Measurements from ENCODE around the gene FIGLA.
"Not testable (repeated sequence)": the region's sequence is repeated elsewhere in the genome, so short reads cannot be mapped to it uniquely, and the experiment has no call there.

The FIGLA gene

GRCh38 chr2:70744397-70744796 is 46.0 kb downstream of the FIGLA start:
- no peak for DNase-seq (ENCODE audit: low spot score)

GRCh38 chr2:70743677-70744076 is 46.8 kb downstream of the FIGLA start:
- DNase-seq (ENCODE audit: low spot score): no peak

- no peak for DNase-seq (ENCODE audit: low spot score)
These were observed 47.4 kb downstream of the FIGLA start for GRCh38 chr2:70743068-70743467.

DNA sequence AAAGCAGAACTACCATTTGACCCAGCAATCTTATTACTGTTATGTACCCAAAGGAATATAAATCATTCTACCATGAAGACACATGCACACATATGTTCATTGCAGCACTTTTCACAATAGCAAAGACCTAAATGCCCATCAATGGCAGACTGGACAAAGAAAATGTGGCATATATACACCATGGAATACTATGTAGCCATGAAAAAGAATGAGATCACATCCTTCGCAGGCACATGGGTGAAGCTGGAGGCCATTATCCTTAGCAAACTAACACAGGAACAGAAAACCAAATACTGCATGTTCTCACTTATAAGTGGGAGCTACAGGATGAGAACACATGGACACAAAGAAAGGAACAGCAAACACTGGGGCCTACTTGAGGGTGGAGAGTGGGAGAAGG is 51.0 kb downstream of the FIGLA start:
- DNase-seq (ENCODE audit: low spot score): not testable (repeated sequence)

- no peak for DNase-seq (ENCODE audit: low spot score)
These were observed 52.3 kb downstream of the FIGLA start for GRCh38 chr2:70738159-70738558.

DNA sequence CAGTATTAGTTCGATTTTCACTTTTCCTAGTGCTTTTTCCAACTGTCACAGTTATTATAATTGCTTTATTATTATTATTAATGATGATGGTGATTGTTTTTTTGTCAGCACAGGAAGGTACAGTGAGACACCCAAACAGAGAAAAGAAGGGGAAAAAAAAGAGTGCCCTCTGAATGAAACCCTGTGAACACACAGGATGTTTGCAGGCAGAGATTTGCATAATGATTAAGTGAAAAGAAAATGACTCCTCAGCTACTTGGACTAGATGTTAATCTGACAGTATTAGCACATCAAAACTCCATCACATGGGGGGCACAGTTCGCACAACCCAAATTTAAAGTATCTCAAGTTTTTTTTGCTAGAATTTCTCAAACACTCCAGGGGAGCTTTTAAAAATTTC is 55.4 kb downstream of the FIGLA start:
- no peak for DNase-seq (ENCODE audit: low spot score)

GRCh38 chr2:70733646-70734180 is 56.7 kb downstream of the FIGLA start:
- no peak for DNase-seq (ENCODE audit: low spot score)

DNA sequence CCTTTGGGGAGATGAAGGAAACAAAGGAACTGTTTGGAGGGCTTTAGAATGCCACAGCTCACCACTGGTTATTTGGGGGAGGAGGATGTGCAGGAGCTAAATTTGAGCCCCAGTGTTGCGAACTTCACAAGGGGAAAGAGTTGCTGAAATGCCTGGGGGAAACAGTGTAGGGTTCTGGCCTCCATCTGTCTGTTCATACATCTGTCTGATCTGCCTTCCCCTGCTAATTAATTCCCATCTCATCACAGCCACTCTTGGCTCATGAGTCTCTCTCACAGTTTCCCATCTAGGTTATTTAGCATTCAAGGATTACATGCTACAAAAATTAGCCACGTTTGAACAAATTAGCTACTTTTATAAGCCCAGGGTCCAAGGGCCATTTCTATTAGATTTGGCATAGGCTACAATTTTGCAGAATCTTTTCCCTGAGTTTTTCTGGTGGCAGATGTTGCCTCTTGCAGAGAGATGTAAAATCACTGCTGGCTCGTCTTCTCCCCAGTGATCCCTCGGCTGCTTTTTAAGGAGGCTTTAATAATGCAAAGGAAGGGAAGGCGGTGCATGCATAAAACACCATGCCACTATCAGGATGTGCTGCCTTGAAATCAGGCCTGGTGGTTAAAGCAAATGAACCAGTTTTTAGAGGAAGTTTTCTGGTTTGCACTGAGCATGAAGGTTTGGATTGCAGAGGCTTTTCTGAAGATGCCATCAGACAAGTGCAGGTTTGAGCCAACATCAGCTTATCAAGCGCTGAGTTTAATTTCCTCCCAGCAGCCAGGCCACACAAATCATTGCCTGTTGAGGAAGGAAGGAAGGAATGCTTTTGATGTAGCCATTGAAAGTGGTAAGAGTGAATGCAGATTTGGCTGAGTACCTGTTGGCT is 57.4 kb downstream of the FIGLA start:
- no peak for DNase-seq (ENCODE audit: low spot score)

DNA sequence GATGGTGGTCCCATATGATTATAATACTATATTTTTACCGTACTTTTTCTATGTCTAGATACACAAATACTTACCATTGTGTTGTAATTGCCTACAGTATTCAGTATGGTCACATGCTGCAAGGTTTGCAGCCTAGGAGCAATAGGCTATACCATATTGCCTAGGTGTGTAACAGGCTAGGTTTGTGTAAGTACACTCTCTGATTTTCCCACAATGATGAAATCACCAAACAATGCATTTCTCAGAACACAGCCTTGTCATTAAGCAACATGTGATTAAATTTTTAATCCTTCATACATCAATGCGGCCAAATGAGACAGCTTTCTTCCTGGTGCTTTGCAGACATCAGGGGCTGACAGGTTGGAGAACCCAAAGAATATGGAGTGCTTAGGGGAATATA is 59.7 kb downstream of the FIGLA start:
- DNase-seq (ENCODE audit: low spot score): no peak

GRCh38 chr2:70729647-70730046 is 60.8 kb downstream of the FIGLA start:
- DNase-seq (ENCODE audit: low spot score): no peak

GRCh38 chr2:70728128-70728527 is 62.3 kb downstream of the FIGLA start:
- DNase-seq (ENCODE audit: low spot score): no peak
